Measurements from ENCODE around the gene WEE2.
"Not testable (repeated sequence)": the region's sequence is repeated elsewhere in the genome, so short reads cannot be mapped to it uniquely, and the experiment has no call there.

Gene WEE2

GRCh38 chr7:141708351-141708750 is at the start of gene WEE2:
Gene WEE2, plus strand, starts transcription at chr7:141708353. Its CDS starts 406 bp downstream, at chr7:141708759.
- FAIRE-seq, result no peak

- no peak for FAIRE-seq
Observed at GRCh38 chr7:141659501-141659900, 48.7 kb upstream of the WEE2 start.

GRCh38 chr7:141660259-141660658 is 47.9 kb upstream of the WEE2 start:
- FAIRE-seq, result no peak

- FAIRE-seq, result no peak
Observed at GRCh38 chr7:141663081-141663849, 44.9 kb upstream of the WEE2 start.

- no peak for FAIRE-seq
Observed at GRCh38 chr7:141664450-141664849, 43.7 kb upstream of the WEE2 start.

GRCh38 chr7:141665208-141666035 is 42.7 kb upstream of the WEE2 start:
- no peak for FAIRE-seq

- no peak for FAIRE-seq
Observed at GRCh38 chr7:141666071-141666470, 42.1 kb upstream of the WEE2 start.

GRCh38 chr7:141668853-141669252 is 39.3 kb upstream of the WEE2 start:
- FAIRE-seq, result no peak

- no peak for FAIRE-seq
Observed at GRCh38 chr7:141671705-141672496, 36.3 kb upstream of the WEE2 start.

- no peak for FAIRE-seq
Observed at GRCh38 chr7:141673346-141673745, 34.8 kb upstream of the WEE2 start.

- no peak for FAIRE-seq
Observed at GRCh38 chr7:141674171-141674671, 33.9 kb upstream of the WEE2 start.

GRCh38 chr7:141674702-141675101 is 33.5 kb upstream of the WEE2 start:
- no peak for FAIRE-seq

- FAIRE-seq, result no peak
Observed at GRCh38 chr7:141675436-141676215, 32.5 kb upstream of the WEE2 start.

GRCh38 chr7:141676618-141677017 is 31.5 kb upstream of the WEE2 start:
- FAIRE-seq, result no peak

GRCh38 chr7:141679014-141679413 is 29.1 kb upstream of the WEE2 start:
- FAIRE-seq, result no peak

GRCh38 chr7:141685285-141686023 is 22.7 kb upstream of the WEE2 start:
- no peak for FAIRE-seq

GRCh38 chr7:141686074-141686473 is 22.1 kb upstream of the WEE2 start:
- no peak for FAIRE-seq

GRCh38 chr7:141686670-141687069 is 21.5 kb upstream of the WEE2 start:
- no peak for FAIRE-seq

GRCh38 chr7:141688043-141688442 is 20.1 kb upstream of the WEE2 start:
- FAIRE-seq, result no peak

GRCh38 chr7:141689072-141689825 is 18.9 kb upstream of the WEE2 start:
- not testable (repeated sequence) for FAIRE-seq

- FAIRE-seq, result no peak
Observed at GRCh38 chr7:141691540-141691939, 16.6 kb upstream of the WEE2 start.

All from islet of Langerhans (tissue), 1 donor.